H4 (cell line): ENCODE data around the gene PCDHA1. TPM values are rescaled to one million over a fixed set of nuclear protein-coding genes. Genes with fewer than 3 reads are reported as not detected.
"Not testable (repeated sequence)": the region's sequence is repeated elsewhere in the genome, so short reads cannot be mapped to it uniquely, and the experiment has no call there.

Experiments used
- DNase-seq: peaks from one replicate; pipeline ENCODE4 v3.0.0-alpha.2; 2015; ENCODE audit warnings: low spot score
- total RNA-seq: library from RNA; depleted of rRNA; stranded (reverse); fragments of >200 nt; shearing (Covaris generic); gene quantifications from 2 replicates; pipeline ENCODE4 v1.2.3, GENCODE V29; 2014; rRNA removed

The PCDHA1 gene
- 0.45 and 0.56 TPM in 2 replicates for total RNA-seq

- DNase-seq, result no peak
Observed at GRCh38 chr5:140785905-140786686, at the start of gene PCDHA1. TSS of gene PCDHA1 (plus strand) at chr5:140786140.

GRCh38 chr5:140737486-140737885 lies 48.5 kb upstream of the PCDHA1 start:
- no peak for DNase-seq

- no peak for DNase-seq
Observed at GRCh38 chr5:140741967-140742366, 44.0 kb upstream of the PCDHA1 start.

GRCh38 chr5:140753561-140753960 lies 32.4 kb upstream of the PCDHA1 start:
- no peak for DNase-seq

- DNase-seq, result no peak
Observed at GRCh38 chr5:140764177-140764973, 21.6 kb upstream of the PCDHA1 start.

GRCh38 chr5:140767444-140767843 lies 18.5 kb upstream of the PCDHA1 start:
- DNase-seq, result no peak

GRCh38 chr5:140780512-140780911 lies 5.4 kb upstream of the PCDHA1 start:
- no peak for DNase-seq

GRCh38 chr5:140787422-140787821 lies 1.5 kb downstream of the PCDHA1 start:
- not testable (repeated sequence) for DNase-seq

GRCh38 chr5:140787849-140788504 lies 2.0 kb downstream of the PCDHA1 start:
- not testable (repeated sequence) for DNase-seq

GRCh38 chr5:140791089-140791488 lies 5.1 kb downstream of the PCDHA1 start:
- no peak for DNase-seq

- DNase-seq, result peak; percentile 48
Observed at GRCh38 chr5:140794595-140795258, 8.8 kb downstream of the PCDHA1 start, which contains the start of gene PCDHA2. TSS of gene PCDHA2 (plus strand) at chr5:140794852.

- DNase-seq, result peak; percentile 29
Observed at GRCh38 chr5:140795259-140795641, 9.3 kb downstream of the PCDHA1 start.

GRCh38 chr5:140796072-140796717 lies 10.3 kb downstream of the PCDHA1 start:
- not testable (repeated sequence) for DNase-seq

- DNase-seq, result no peak
Observed at GRCh38 chr5:140796718-140797095, 10.8 kb downstream of the PCDHA1 start.

GRCh38 chr5:140800816-140801493 lies 15.0 kb downstream of the PCDHA1 start, which contains the start of gene PCDHA3:
TSS of gene PCDHA3 (plus strand) at chr5:140801057.
- DNase-seq, result peak; percentile 75

- peak; percentile 51 for DNase-seq
Observed at GRCh38 chr5:140801494-140801841, 15.5 kb downstream of the PCDHA1 start.

GRCh38 chr5:140802381-140802780 lies 16.4 kb downstream of the PCDHA1 start:
- not testable (repeated sequence) for DNase-seq

GRCh38 chr5:140802781-140803271 lies 16.9 kb downstream of the PCDHA1 start:
- no peak for DNase-seq

GRCh38 chr5:140806834-140807775 lies 21.2 kb downstream of the PCDHA1 start, which contains the start of gene PCDHA4:
TSS of gene PCDHA4 (plus strand) at chr5:140807068.
- DNase-seq, result no peak
